Measurements from ENCODE around the gene SLC12A7. TPM values are rescaled to one million over a fixed set of nuclear protein-coding genes. Genes with fewer than 3 reads are reported as not detected.

SLC12A7 gene
- total and polyA plus RNA-seq, 9 of the 15 experiments (the other 6 are each of a cell fraction or from before 2014, with no cell fraction given), result 0.01 to 3.1 (median 0.56) TPM

DNA sequence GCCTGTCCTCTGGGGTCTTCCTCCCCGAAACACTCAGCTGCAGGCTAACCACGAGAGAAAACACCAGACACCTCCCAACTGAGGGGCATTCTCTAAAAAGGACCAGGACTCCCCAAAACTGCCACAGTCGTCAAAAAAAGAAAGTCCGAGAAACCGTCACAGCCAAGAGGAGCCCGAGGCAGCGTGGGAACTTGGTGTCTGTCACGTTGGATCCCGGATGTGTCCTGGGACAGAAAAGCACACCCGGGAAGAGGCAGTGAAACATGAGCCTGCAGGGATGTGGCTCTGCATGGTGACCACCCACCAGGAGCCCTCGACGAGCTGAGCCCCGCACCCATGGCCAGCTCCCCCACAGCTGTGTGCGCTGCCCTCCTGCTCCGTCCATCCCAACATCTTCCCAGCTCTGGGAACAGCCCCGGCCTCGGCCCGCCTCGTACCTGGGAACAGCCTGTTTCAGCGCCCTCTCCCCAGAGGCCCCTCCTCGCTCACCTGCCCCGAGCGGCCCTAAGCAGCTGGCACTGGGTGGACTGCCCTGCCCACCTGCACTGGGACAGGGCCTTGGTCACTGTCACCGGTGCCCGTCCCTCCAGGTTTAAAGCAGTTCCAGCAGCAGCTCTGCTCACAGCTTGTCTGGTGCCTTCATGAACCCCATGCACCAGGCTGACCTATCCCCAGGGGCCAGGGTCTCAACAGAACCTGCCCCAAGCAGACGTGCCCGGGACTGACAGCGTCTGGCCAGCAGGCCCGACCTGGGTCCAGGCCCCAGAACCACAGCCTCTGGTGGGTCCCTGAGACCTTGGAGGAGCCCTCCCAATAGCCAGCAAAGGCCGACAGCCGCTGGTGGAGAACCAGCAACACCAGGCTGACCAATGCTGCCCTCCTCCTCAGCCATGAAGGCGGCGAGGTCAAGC, 10.9 kb downstream of the SLC12A7 start (continued):
- TF ChIP-seq ZNF785 (CRISPR knock-in tag; IDR thresholded peaks at IDR 0.05) (no peak), YBX1 (IDR thresholded peaks at IDR 0.05) (no peak), RAD21 (CRISPR knock-in tag; conservative IDR thresholded peaks at IDR 0.05 in 1 of 2, IDR thresholded peaks at IDR 0.05 in 1 of 2) (no peak), PPARD (CRISPR knock-in tag; IDR thresholded peaks at IDR 0.05) (no peak), BRCA1 (IDR thresholded peaks at IDR 0.05) (no peak), BRCA1 (CRISPR knock-in tag; IDR thresholded peaks at IDR 0.05) (no peak), TEAD2 (tag; IDR thresholded peaks at IDR 0.05) (no peak), SMARCB1 (IDR thresholded peaks at IDR 0.05; ENCODE audit: insufficient read length, low read depth) (no peak), MECOM (CRISPR knock-in tag; IDR thresholded peaks at IDR 0.05) (no peak), TAF9B (IDR thresholded peaks at IDR 0.05; ENCODE audit: partially characterized antibody) (no peak), NRF1 (conservative IDR thresholded peaks at IDR 0.05 in 1 of 2, IDR thresholded peaks at IDR 0.05 in 1 of 2) (no peak), SIN3B (IDR thresholded peaks at IDR 0.05; ENCODE audit: low read depth) (no peak), XRCC3 (IDR thresholded peaks at IDR 0.05) (no peak), MIER1 (IDR thresholded peaks at IDR 0.05; ENCODE audit: low read depth) (no peak)
- TF ChIP-seq, protein P1, sequence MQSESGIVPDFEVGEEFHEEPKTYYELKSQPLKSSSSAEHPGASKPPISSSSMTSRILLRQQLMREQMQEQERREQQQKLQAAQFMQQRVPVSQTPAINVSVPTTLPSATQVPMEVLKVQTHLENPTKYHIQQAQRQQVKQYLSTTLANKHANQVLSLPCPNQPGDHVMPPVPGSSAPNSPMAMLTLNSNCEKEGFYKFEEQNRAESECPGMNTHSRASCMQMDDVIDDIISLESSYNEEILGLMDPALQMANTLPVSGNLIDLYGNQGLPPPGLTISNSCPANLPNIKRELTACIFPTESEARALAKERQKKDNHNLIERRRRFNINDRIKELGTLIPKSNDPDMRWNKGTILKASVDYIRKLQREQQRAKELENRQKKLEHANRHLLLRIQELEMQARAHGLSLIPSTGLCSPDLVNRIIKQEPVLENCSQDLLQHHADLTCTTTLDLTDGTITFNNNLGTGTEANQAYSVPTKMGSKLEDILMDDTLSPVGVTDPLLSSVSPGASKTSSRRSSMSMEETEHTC (IDR thresholded peaks at IDR 0.05), result no peak
- TF ChIP-seq, protein P2, sequence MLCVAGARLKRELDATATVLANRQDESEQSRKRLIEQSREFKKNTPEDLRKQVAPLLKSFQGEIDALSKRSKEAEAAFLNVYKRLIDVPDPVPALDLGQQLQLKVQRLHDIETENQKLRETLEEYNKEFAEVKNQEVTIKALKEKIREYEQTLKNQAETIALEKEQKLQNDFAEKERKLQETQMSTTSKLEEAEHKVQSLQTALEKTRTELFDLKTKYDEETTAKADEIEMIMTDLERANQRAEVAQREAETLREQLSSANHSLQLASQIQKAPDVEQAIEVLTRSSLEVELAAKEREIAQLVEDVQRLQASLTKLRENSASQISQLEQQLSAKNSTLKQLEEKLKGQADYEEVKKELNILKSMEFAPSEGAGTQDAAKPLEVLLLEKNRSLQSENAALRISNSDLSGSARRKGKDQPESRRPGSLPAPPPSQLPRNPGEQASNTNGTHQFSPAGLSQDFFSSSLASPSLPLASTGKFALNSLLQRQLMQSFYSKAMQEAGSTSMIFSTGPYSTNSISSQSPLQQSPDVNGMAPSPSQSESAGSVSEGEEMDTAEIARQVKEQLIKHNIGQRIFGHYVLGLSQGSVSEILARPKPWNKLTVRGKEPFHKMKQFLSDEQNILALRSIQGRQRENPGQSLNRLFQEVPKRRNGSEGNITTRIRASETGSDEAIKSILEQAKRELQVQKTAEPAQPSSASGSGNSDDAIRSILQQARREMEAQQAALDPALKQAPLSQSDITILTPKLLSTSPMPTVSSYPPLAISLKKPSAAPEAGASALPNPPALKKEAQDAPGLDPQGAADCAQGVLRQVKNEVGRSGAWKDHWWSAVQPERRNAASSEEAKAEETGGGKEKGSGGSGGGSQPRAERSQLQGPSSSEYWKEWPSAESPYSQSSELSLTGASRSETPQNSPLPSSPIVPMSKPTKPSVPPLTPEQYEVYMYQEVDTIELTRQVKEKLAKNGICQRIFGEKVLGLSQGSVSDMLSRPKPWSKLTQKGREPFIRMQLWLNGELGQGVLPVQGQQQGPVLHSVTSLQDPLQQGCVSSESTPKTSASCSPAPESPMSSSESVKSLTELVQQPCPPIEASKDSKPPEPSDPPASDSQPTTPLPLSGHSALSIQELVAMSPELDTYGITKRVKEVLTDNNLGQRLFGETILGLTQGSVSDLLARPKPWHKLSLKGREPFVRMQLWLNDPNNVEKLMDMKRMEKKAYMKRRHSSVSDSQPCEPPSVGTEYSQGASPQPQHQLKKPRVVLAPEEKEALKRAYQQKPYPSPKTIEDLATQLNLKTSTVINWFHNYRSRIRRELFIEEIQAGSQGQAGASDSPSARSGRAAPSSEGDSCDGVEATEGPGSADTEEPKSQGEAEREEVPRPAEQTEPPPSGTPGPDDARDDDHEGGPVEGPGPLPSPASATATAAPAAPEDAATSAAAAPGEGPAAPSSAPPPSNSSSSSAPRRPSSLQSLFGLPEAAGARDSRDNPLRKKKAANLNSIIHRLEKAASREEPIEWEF (CRISPR knock-in tag; IDR thresholded peaks at IDR 0.05), result no peak

Data from K562 (cell line).